Astrocyte of the cerebellum (primary cell): ENCODE data around the gene C11orf52.

Experiments
- DNase-seq: peaks from one replicate; pipeline ENCODE4 v3.0.0-alpha.2; 2011; ENCODE audit warnings: low read depth
- H3K4me3 ChIP-seq: 2 replicates; pipeline ENCODE4 v1.5.1; 2011; ENCODE audit warnings: mild to moderate bottlenecking, low read depth, low read length, moderate library complexity
- CTCF ChIP-seq: IDR thresholded peaks from 2 replicates; pipeline ENCODE4 v1.5.1; 2012; ENCODE audit warnings: low read length, low read depth, moderate library complexity, mild to moderate bottlenecking; ENCODE audit errors: missing control alignments
- in situ Hi-C: cut with HindIII; loops from 2 replicates; pipeline ENCODE4 v1.10.0; 2017; ENCODE audit warnings: low sequenced_read_pairs

Gene C11orf52

GRCh38 chr11:111918390-111919256 is at the start of gene C11orf52:
Gene C11orf52 (plus strand): TSS chr11:111918913. CDS start chr11:111918973, 60 bp downstream.
- DNase-seq, result no peak
- H3K4me3 ChIP-seq, result no peak within 1 kb of the TSS
- in situ Hi-C loops, result no loop called here
- no peak for TF ChIP-seq CTCF

- no peak for TF ChIP-seq CTCF
- in situ Hi-C loops, result no loop called here
- no peak overlapping the region for H3K4me3 ChIP-seq
- DNase-seq, result no peak
Measured at GRCh38 chr11:111870113-111870512, 48.6 kb upstream of the C11orf52 start.

GRCh38 chr11:111870522-111870885 is 48.2 kb upstream of the C11orf52 start:
- TF ChIP-seq CTCF, result no peak
- no peak for DNase-seq
- H3K4me3 ChIP-seq, result peak overlapping the region; percentile 65
- in situ Hi-C loops, result no loop called here

- H3K4me3 ChIP-seq, result peak within 1 kb of the TSS; percentile 65
- peak; percentile 48 for TF ChIP-seq CTCF
- peak; percentile 60 for DNase-seq
- in situ Hi-C loops, result no loop called here
Measured at GRCh38 chr11:111870886-111871692, 47.6 kb upstream of the C11orf52 start, which contains the start of gene ALG9. Gene ALG9 (minus strand): TSS chr11:111871581. CDS start chr11:111871482, 99 bp downstream.

GRCh38 chr11:111871693-111872161 is 47.0 kb upstream of the C11orf52 start:
- no peak for TF ChIP-seq CTCF
- peak overlapping the region; percentile 65 for H3K4me3 ChIP-seq
- DNase-seq, result no peak
- in situ Hi-C loops, result no loop called here

- TF ChIP-seq CTCF, result no peak
- in situ Hi-C loops, result no loop called here
- peak overlapping the region; percentile 70 for H3K4me3 ChIP-seq
- no peak for DNase-seq
Measured at GRCh38 chr11:111878385-111878848, 40.3 kb upstream of the C11orf52 start.
